AG10803 (cell line): ENCODE data around the gene TP53I11.

Experiments
- DNase-seq: peaks from one replicate; pipeline ENCODE4 v3.0.0; 2010; ENCODE audit warnings: low read depth
- H3K4me3 ChIP-seq: 2 replicates; pipeline ENCODE4 v1.5.1; 2011; ENCODE audit warnings: mild to moderate bottlenecking, low read length, control low read depth
- CTCF ChIP-seq: conservative IDR thresholded peaks from 2 replicates; pipeline ENCODE4 v1.5.1; 2011; ENCODE audit warnings: mild to moderate bottlenecking, low read length, control low read depth, inconsistent platforms

TP53I11 gene

GRCh38 chr11:44906649-44907048 is 44.0 kb downstream of the TP53I11 start:
- H3K4me3 ChIP-seq, result no peak overlapping the region
- DNase-seq, result no peak
- no peak for TF ChIP-seq CTCF

GRCh38 chr11:44905131-44905866 is 45.4 kb downstream of the TP53I11 start:
- DNase-seq, result no peak

GRCh38 chr11:44904261-44905020 is 46.2 kb downstream of the TP53I11 start:
- H3K4me3 ChIP-seq, result no peak overlapping the region
- DNase-seq, result no peak
- no peak for TF ChIP-seq CTCF

More at GRCh38 chr11:44905131-44905866, 45.4 kb downstream of the TP53I11 start:
- H3K4me3 ChIP-seq, result no peak overlapping the region
- no peak for TF ChIP-seq CTCF

- no peak overlapping the region for H3K4me3 ChIP-seq
- TF ChIP-seq CTCF, result no peak
- no peak for DNase-seq
These were observed 47.2 kb downstream of the TP53I11 start for GRCh38 chr11:44903518-44903917.

GRCh38 chr11:44903035-44903434 is 47.6 kb downstream of the TP53I11 start:
- H3K4me3 ChIP-seq, result no peak overlapping the region
- no peak for DNase-seq
- TF ChIP-seq CTCF, result no peak

GRCh38 chr11:44901786-44902185 is 48.9 kb downstream of the TP53I11 start:
- no peak overlapping the region for H3K4me3 ChIP-seq
- no peak for TF ChIP-seq CTCF

More at GRCh38 chr11:44901786-44902185, 48.9 kb downstream of the TP53I11 start:
- DNase-seq, result no peak
